Measurements from ENCODE around the gene C10orf62.
"Not testable (repeated sequence)": the region's sequence is repeated elsewhere in the genome, so short reads cannot be mapped to it uniquely, and the experiment has no call there.

Gene C10orf62

DNA sequence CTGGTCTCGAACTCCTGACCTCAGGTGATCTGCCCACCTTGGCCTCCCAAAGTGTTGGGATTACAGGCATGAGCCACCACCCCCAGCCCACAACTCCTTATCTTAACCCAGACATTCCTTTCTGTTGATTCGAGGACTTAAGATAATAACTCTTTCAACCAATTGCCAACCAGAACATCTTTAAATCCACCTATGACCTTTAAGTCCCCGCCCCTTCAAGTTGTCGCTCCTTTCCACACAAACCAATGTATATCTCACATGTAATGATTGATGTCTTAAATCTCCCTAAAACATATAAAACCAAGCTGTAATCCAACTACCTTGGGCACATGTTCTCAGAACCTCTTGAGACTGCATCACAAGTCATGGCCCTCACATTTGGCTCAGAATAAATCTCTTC is 24.7 kb upstream of the C10orf62 start:
- DNase-seq (ENCODE audit: low read depth, low spot score): no peak

DNA sequence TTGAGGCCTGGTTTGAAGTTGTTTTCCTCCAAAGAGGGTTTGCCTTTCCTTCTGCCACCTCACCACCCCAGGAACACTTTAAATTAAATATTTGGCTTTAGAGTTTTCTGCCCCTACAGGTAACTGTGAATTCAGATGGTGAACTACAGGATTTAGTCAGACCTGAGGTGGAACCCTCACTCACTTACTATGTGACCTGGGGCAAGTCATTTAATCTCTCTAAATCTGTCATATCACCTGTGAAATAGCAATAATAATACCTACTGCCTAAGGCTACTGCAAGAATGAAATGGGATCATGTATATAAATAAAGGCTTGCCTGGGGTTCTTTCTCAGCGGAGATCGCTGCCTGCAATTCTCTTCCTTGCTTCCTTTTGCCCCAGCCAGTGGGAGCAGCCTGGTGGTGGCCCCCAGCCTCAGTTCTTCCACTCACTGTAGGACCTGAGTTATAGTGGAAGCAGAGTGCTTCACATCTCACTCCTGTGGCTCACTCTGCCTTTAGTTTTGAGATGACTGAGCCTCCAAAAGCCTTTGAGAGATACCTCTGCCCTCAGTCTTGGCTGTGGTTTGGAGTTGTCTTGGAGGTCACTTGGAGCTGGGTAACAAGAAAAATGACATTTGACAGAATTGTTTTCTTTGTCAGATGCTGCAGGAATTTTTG is 23.1 kb upstream of the C10orf62 start:
- no peak for DNase-seq (ENCODE audit: low read depth, low spot score)

DNA sequence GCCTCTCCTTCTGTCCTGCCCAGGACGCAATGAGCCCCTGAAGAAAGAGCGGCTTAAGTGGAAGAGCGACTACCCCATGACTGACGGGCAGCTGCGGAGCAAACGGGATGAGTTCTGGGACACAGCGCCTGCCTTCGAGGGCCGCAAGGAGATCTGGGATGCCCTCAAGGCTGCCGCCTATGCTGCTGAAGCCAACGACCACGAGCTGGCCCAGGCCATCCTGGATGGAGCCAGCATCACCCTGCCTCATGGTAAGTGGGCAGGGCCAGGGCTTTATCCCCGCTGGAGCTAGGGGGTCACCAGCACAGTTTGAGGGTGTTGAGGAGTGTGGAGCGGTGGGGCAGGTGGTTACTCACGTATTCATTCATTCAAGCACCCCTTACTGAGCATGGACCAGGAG is 21.6 kb upstream of the C10orf62 start:
- DNase-seq (ENCODE audit: low read depth, low spot score): no peak

DNA sequence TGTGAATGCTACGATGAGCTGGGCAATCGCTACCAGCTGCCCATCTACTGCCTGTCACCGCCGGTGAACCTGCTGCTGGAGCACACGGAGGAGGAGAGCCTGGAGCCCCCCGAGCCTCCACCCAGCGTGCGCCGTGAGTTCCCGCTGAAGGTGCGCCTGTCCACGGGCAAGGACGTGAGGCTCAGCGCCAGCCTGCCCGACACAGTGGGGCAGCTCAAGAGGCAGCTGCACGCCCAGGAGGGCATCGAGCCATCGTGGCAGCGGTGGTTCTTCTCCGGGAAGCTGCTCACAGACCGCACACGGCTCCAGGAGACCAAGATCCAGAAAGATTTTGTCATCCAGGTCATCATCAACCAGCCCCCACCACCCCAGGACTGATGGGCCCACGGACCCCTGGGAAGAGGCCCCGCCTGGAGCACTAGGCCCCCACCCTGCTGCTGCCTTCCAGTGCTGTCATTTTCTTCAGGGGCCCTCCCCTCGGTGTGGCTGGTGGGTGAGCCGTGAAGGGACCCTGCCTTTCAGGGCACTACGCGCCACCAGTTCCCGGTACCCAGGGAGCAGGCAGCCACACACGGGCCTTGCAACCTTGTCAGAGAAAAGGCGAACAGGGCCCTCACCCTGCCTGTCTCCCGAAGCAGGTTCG is 19.3 kb upstream of the C10orf62 start:
- no peak for DNase-seq (ENCODE audit: low read depth, low spot score)

DNA sequence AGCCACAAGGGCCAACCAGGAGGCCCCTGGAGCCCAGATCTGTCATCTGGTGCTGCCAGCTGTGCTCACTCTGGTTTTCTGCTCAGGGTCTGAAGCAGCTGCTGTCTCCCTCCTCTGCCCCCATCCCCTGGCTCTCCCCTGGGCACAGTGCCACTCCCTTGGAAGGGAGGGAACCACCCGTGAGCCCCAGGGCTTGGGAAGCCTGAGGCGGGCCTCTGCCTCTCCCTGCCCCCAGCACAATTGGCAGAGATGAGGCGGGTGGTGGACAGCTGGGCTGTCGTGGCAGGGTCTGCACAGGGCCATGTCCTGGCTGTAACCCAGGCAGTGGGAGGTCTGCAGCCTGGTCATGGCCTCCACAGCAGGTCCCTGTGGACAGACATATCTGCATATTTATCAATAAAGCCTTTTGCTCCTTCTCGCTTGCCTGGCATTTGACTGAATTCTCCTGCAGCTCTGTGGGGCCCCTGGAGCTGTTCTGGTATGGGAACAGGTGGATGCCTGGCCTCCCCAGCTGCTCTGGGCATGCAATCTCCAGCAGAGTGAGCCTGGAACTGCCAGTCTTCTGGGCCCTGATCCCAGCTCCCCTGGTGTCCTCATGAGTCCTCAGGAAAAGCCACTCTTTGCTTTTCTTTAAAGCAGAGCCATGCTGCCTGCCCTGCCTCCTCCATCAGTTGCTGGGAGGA is 18.6 kb upstream of the C10orf62 start:
- no peak for DNase-seq (ENCODE audit: low read depth, low spot score)

DNA sequence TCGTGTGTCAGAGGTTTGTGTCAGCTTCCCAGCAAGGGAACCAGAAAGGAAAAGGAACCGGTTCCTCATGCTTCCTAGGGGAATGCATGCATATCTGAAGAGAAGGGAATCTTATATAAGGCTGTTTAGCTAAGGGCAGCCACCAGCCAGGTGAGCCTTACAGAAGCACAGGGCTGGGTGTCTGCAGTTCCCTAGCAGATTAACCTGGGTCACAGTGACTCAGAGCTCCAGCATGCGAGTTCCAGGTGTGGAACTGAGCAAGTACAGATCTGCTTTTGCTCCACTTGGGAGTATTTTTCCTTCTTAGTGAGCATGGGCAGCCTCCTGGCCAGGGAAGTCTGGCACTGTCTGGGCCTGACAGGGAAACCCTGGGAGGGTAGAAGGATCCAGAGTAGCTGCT is 17.9 kb upstream of the C10orf62 start:
- DNase-seq (ENCODE audit: low read depth, low spot score): peak; percentile 56

DNA sequence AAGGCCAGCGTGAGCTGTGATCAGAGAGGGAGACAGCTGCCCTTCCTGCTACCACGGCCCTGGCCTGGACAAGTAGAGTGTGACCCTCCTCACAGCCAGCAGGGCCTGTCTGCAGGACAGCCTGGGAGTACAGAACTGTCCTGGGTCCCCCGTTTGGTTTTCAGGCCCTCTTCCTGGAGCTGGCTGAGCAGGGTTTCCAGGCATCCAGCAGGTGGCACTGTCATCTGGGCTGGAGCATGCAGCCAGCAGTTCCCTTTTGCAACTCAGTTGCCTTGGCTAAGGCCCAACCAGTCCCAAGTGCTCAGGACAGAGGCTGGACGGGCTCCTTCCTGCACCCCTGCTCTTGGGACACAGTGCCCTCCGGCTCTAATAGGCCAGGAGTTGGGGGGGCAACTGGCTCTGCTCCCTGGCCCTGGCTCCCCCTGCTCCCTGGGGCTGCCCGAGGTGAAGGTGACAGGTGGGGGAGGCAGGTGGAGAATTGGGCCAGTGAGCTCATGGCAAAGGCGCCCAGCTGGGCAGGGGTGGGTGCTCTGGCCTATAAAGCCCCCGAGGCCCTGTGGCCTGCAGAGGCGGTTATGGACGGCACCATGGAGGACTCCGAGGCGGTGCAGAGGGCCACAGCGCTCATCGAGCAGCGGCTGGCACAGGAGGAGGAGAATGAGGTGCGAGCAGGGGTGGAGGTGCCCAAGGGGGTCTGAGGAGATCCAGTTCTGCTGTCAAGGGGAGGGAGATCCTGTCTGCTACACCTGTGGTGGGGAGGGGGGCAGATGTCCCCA is 17.1 kb upstream of the C10orf62 start, which contains the start of gene ANKRD2:
Gene ANKRD2 (plus strand): TSS at position 566 of the 776 bp plus-strand sequence. CDS start 10 bp downstream, at position 576.
- peak; percentile 88 for DNase-seq (ENCODE audit: low read depth, low spot score)

DNA sequence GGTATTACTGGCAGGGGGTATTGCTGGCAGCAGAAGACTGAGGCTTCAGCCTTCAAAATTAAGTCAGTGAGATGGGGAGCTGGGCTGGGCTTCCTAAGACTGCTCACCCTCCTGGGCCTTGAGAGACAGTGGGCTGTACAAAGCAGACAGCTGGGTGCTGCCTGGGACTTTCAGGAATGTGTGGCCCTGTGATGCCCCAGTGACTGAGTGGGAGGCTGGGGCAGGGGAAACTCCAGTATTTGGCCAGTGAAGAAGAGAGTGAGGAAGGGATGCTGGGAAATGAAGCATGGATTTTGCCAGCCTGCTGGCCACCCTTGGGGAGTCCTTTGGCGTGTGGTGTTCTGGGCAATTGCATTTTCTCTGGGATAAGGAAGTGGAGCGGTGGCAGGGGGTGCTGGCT is 16.5 kb upstream of the C10orf62 start:
- no peak for DNase-seq (ENCODE audit: low read depth, low spot score)

DNA sequence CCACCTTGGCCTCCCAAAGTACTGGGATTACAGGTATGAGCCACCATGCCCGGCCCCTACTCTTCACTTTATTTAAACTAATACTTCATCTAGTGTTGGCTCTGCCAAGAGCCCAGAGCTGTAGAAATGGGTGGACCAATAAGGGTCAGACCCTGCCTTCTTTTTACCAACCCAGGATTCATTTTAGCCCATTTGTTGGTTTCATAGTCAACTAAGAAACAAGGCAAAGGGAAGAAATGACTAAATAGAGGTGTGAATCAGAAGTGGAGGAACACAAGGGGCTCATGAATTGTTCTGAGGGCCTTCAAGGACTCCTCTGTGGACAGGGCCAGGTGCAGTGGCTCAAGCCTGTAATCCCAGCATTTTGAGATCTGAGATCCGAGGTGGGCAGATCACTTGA is 15.8 kb upstream of the C10orf62 start:
- DNase-seq (ENCODE audit: low read depth, low spot score): no peak

DNA sequence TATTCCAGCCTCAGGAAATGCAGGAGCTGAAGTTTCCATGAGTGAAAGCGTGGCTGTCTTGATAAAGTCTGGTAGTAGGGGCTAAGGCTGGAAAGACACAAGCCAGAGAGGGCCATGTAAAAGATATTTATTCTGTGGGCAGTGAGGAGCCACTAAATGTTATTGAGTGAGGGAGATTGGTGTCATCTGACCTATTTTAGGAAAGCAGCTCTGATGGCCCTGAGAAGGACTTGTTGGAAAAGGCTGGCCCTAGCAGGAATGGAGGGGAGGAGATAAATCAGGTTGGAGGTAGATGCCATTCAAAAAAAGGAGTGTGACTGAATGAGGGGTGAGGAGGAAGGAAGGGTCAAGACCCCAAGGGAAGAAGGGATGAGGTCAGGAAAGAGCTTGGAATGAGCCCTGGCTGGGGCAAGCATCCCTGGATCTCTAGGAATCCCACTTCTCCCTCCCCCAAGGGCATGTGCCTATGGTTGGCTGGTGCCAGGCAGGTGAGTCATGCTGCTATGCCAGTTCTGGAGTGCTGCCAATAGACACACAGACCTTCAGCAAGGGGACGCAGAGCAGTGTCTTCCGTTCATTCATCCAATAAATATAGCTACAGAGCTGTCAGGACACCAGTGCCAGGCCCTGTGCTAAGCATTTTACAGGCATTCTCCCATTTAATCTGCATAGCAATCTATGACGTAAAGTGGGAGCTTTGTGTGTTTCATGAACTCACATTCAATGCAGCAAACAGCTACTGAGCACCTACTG is 15.0 kb upstream of the C10orf62 start:
- DNase-seq (ENCODE audit: low read depth, low spot score): peak; percentile 85

DNA sequence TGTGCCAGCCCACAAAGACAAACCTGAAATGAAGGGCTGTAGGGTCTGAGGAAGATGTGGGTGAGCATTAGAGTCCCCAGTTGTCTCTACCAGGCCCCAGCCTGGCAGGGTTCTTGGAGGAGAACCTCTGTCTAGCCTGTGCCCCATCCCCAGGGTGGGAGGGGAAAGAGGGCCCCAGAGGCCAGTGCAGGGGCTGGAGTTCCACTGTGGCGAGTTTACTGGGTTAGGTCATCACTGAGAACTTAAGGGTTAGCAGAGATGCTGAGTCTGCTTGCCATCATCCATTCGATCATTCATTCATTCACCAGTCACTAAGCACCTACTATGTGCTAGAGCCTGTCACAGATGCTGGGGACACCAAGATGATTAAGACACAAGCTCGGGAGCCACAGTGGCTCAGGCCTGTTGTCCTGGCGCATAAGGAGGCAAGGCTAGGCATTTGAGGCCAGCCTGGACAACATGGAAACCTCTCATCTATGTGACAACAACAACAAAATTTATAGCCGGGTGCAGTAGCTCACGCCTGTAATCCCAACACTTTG is 14.3 kb upstream of the C10orf62 start:
- no peak for DNase-seq (ENCODE audit: low read depth, low spot score)

DNA sequence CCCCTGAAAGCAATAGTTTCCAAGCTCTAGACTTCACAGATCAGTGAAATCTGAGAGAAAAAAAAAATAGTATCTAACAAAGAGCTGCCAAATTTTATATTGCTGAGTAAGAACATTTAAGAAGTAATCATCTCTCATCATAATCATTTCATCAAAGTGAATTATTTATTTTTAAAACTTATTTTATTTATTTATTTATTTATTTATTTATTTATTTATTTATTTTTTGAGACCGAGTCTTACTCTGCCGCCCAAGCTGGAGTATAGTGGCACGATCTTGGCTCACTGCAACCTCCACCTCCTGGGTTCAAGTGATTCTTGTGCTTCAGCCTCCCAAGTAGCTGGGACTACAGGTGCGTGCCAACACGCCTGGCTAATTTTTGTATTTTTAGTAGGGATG is 13.0 kb upstream of the C10orf62 start:
- not testable (repeated sequence) for DNase-seq (ENCODE audit: low read depth, low spot score)

DNA sequence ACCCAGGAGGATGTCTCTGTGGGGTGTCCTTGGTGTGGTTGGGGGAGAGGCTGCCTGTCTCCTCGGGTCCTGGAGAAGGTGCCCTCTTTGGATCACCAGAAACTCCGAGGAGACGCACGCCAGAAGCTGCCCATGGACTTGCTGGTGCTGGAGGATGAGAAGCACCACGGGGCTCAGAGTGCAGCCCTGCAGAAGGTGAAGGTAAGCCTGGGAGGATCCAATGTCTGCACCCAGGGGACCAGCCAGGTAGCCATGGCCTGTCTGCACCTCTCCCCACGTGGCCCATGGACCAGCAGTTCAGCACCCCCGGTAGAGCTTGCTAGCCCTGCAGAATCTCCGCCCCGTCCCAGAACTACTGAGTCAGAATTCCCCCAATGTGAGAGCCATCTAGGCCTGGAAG is 11.8 kb upstream of the C10orf62 start:
- DNase-seq (ENCODE audit: low read depth, low spot score): no peak

DNA sequence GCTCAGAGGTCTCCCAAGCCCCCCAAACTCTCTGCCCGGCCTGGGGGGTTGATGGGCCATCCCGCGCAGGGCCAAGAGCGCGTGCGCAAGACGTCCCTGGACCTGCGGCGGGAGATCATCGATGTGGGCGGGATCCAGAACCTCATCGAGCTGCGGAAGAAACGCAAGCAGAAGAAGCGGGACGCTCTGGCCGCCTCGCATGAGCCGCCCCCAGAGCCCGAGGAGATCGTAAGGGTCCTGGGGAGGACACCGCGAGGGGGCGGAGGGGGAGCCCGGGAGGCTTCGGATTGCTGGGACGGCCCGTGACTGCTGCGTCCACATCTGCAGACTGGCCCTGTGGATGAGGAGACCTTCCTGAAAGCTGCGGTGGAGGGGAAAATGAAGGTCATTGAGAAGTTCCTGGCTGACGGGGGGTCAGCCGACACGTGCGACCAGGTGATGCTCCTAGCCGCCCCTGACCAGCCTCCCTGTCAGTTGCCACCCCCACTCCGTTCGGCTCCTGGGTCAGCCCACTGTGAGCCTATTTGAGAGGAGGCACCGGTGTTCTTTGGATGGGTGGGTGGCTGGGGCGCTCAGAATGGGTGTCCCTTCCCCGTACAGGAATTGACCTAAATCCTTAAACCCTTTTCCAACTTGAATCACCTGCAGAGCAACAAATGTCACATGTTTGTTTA is 11.2 kb upstream of the C10orf62 start:
- no peak for DNase-seq (ENCODE audit: low read depth, low spot score)

DNA sequence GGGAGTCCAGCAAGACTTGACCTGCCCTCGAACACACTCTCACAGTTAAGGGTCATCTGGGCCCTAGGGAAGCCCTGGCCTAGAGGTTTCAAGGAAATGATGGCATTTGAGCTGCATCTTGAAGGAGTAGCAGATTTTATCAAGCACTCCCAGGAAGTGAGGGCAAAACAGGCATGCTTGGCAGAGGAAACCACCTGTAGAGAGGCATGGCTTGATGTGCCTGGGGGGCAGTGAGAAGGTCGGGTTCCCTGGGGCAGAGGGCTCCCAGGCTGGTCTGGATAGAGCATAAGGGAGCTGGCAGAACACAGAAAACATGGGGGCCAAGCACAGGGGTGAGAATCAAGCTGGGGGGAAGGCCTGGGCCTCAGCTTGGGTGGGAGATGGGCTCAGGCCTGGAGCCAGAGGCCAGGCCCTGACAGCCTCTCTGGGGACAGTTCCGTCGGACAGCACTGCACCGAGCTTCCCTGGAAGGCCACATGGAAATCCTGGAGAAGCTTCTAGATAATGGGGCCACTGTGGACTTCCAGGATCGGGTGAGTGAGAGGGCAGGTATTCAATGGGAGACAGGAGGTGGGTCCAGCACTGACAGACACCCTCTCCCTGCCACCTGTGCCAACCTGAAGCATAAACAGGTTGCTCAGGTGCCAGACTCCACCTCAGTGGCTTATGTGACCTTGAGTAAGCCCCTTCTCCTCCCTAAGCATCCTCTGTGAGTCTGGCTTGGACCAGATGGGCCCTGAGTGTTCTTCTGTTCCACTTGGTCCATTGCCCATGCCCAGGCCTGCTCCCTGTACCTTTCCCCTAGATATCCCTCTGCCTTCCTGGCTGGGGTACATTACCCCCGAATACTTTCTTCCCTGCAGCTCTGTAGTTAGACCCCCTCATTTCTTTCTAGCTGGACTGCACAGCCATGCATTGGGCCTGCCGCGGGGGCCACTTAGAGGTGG is 8.8 kb upstream of the C10orf62 start:
- no peak for DNase-seq (ENCODE audit: low read depth, low spot score)

DNA sequence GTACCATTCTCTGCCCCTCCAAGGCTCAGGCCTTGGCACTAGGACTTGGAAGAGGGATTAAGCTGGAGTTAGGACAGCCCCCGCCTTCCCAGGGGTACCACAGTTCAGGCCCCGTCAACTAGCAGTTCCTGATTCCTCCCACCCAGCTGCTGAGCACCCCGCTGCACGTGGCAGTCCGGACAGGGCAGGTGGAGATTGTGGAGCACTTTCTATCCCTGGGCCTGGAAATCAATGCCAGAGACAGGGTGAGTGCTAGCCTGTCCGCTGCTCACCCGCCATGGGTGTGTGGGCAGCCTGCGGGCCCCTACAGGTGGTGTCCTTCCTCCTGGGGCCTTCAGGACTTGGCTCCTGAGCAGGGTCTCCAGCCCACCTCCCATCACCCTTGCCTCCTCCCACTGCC is 7.4 kb upstream of the C10orf62 start:
- DNase-seq (ENCODE audit: low read depth, low spot score): no peak

DNA sequence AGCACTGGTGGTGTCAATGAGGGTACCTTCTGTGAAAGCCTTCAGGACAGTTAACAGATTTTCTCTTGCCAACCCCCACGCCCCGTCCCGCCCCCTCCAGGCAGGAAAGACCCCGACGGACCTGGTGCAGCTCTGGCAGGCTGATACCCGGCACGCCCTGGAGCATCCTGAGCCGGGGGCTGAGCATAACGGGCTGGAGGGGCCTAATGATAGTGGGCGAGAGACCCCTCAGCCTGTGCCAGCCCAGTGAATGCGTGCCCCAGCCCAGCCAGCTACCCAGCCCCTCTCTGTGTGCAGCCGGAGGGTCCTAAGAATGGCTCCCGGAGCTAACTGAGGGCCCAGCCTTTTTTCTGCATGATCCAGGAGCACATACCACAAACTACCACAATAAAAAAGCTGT is 6.0 kb upstream of the C10orf62 start:
- DNase-seq (ENCODE audit: low read depth, low spot score): no peak

DNA sequence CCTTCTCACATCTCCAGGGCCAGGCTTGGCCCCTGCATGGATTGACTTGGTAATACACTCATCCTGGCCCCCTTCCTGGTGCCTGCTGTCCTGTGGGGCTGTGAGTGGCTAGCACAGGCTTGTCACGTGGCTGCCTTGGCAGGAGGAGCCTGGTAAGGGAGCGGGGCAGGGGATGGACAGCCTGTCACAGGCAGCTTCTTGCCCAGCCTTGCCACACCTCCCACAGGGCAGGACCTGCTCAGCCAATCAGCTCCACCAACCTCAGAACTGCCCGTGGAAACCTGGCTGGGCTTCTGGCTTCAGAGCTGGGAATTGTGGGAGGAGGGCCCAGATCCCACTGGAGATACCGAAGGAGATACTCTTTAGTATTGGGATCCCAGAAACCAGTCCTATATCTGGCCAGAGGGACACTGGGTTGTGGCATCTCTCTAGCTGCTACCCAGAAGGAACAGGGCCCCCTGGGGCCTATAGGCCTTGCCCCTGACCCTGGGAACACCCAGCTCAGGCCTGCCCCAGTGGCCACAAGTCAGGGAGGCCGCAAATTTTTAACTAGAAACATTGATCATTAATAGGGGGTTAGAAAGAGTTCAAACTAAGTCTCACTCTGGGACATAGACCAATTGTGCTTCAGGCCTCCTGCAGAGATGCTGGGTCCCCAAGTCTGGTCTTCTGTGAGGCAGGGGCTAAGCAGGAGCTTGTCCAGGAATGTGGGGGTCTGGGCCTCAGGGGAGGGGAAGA is 5.3 kb upstream of the C10orf62 start, which contains the start of gene HOGA1:
Gene HOGA1 (plus strand): TSS at position 330 of the 738 bp plus-strand sequence. CDS start 315 bp downstream, at position 645.
- DNase-seq (ENCODE audit: low read depth, low spot score): peak; percentile 63

Data from ELF-1 (cell line).